HG02840 (cell line): ENCODE measurements around the gene BPI.
"Not testable (repeated sequence)": the region's sequence is repeated elsewhere in the genome, so short reads cannot be mapped to it uniquely, and the experiment has no call there.

Experiments
- ATAC-seq: cut with Tn5 transposase; IDR thresholded peaks from one replicate; pipeline ENCODE4 v1.9.1; 2021; ENCODE audit warnings: mild to moderate bottlenecking, moderate library complexity, moderate number of reproducible peaks; ENCODE audit not compliant: unreplicated experiment, low FRiP score

The BPI gene

GRCh38 chr20:38277285-38277684 lies 26.7 kb upstream of the BPI start:
- no peak for ATAC-seq

GRCh38 chr20:38277691-38278090 lies 26.3 kb upstream of the BPI start:
- no peak for ATAC-seq

GRCh38 chr20:38278131-38278530 lies 25.8 kb upstream of the BPI start:
- no peak for ATAC-seq

GRCh38 chr20:38278763-38279162 lies 25.2 kb upstream of the BPI start:
- ATAC-seq, result no peak

- not testable (repeated sequence) for ATAC-seq
Observed at GRCh38 chr20:38281176-38281915, 22.6 kb upstream of the BPI start.

- ATAC-seq, result no peak
Observed at GRCh38 chr20:38283236-38283635, 20.7 kb upstream of the BPI start.

- ATAC-seq, result not testable (repeated sequence)
Observed at GRCh38 chr20:38284066-38284650, 19.8 kb upstream of the BPI start.

- ATAC-seq, result no peak
Observed at GRCh38 chr20:38284893-38285444, 19.0 kb upstream of the BPI start.

- no peak for ATAC-seq
Observed at GRCh38 chr20:38286586-38287531, 17.1 kb upstream of the BPI start.

GRCh38 chr20:38290829-38291814 lies 12.8 kb upstream of the BPI start:
- ATAC-seq, result no peak

- no peak for ATAC-seq
Observed at GRCh38 chr20:38291966-38292365, 12.0 kb upstream of the BPI start.

GRCh38 chr20:38293491-38294065 lies 10.4 kb upstream of the BPI start:
- no peak for ATAC-seq

- ATAC-seq, result no peak
Observed at GRCh38 chr20:38294076-38294591, 9.8 kb upstream of the BPI start.

GRCh38 chr20:38295811-38296210 lies 8.1 kb upstream of the BPI start:
- no peak for ATAC-seq

- ATAC-seq, result no peak
Observed at GRCh38 chr20:38296433-38296832, 7.5 kb upstream of the BPI start.

- no peak for ATAC-seq
Observed at GRCh38 chr20:38297916-38298674, 5.9 kb upstream of the BPI start.

GRCh38 chr20:38298768-38299288 lies 5.1 kb upstream of the BPI start:
- ATAC-seq, result no peak

GRCh38 chr20:38299963-38300362 lies 4.0 kb upstream of the BPI start:
- ATAC-seq, result no peak
